Measurements from ENCODE around the gene SLC30A10. TPM values are rescaled to one million over a fixed set of nuclear protein-coding genes. Genes with fewer than 3 reads are reported as not detected.
"Not testable (repeated sequence)": the region's sequence is repeated elsewhere in the genome, so short reads cannot be mapped to it uniquely, and the experiment has no call there.

SLC30A10 gene
- total RNA-seq, 1 donor from 2014 or later: not detected

DNA sequence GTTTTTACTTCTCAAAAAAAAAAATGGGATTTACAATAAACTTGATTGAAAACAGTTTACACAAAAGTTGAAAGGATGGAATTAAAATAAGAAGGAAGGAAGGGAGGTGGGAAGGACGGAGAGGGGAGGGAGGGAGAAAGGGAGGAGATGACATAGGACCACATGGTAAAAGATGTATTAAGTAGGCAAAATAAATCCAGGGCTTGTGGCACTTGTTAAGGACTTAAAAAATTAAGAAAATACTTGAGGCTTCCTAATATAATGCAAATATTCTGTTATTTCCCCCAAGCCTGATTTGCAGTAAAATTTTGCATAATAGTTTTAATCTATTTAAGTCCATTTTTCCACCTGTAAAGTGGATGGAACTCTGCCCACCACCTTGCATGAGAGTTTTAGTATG, 27.5 kb downstream of the SLC30A10 start:
- DNase-seq (ENCODE audit: low spot score): no peak
- intact Hi-C loops (cut with DNase I): no loop called here

DNA sequence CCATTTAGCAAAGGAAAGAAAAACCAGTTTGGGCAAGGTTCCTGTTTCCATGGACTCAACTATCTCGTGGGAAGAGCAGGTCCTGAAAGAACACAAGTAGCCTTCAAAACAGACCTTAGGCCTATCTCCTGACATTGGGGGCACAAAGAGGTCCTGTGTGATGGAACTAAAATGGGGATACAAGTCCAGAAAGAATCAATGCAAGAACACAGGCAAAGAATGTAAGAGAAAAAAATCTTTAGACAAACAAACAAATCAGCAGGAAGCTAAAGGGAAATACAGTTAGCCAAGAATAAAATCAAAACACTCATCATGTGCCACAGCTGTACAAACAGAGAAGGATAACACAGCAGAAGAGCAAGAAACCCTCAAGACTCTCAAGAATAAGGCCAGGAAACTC, 28.2 kb downstream of the SLC30A10 start:
- intact Hi-C loops (cut with DNase I): no loop called here
- DNase-seq (ENCODE audit: low spot score): no peak

DNA sequence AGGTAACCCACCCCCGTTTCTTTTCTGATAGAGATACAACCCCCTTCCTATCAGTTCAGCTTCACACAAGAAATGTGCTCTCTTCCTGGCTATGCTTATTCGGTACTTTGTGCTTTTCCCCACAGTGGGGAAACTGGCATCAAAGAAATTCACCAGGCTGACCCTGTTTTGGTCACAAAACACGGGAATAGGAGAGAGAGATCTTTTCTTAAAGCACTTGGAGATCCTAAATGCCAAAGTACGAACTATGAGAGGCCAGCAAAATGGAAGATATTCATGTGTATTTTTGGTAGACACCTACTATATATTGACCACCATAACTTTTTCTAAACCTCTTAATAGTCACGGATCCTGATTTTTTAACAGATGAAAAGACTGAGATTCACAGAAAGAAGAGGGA, 30.0 kb downstream of the SLC30A10 start:
- intact Hi-C loops (cut with DNase I): no loop called here
- DNase-seq (ENCODE audit: low spot score): no peak

DNA sequence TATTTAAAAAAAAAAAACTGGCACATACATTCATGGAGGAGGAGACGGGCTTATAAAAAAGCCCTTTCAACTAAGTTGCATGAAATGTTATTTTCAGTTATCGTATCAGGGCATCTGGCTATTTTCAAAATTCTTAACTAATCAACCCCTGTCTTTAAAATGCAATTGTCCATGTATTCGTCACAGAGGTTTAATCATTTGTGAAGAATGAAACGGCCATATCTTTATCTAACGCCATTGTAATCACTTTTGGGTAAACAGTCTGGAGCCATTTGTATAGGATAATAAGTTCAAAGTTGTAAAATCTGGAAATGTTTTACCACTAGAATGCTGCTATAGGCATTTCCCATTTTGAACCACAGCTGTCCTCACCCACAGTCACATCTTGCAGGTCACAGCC, 30.4 kb downstream of the SLC30A10 start:
- intact Hi-C loops (cut with DNase I): no loop called here
- DNase-seq (ENCODE audit: low spot score): no peak

DNA sequence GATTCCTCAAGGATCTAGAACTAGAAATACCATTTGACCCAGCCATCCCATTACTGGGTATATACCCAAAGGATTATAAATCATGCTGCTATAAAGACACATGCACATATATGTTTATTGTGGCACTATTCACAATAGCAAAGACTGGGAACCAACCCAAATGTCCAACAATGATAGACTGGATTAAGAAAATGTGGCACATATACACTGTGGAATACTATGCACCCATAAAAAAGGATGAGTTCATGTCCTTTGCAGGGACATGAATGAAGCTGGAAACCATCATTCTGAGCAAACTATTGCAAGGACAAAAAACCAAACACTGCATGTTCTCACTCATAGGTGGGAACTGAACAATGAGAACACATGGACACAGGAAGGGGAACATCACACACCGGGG, 36.1 kb downstream of the SLC30A10 start:
- intact Hi-C loops (cut with DNase I); DNase-seq (ENCODE audit: low spot score): not testable (repeated sequence)

DNA sequence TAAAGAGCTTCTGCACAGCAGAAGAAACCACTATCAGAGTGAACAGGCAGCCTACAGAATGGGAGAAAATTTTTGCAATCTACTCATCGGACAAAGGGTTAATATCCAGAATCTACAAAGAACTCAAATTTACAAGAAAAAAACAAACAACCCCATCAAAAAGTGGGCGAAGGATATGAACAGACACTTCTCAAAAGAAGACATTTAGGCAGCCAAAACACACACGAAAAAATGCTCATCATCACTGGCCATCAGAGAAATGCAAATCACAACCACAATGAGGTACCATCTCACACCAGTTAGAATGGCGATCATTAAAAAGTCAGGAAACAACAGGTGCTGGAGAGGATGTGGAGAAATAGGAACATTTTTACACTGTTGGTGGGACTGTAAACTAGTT, 36.5 kb downstream of the SLC30A10 start:
- DNase-seq (ENCODE audit: low spot score); intact Hi-C loops (cut with DNase I): not testable (repeated sequence)

DNA sequence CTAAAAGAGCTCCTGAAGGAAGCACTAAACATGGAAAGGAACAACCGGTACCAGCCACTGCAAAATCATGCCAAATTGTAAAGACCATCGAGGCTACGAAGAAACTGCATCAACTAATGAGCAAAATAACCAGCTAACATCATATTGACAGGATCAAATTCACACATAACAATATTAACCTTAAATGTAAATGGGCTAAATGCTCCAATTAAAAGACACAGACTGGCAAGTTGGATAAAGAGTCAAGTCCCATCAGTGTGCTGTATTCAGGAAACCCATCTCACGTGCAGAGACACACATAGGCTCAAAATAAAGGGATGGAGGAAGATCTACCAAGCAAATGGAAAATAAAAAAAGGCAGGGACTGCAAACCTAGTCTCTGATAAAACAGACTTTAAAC, 39.7 kb downstream of the SLC30A10 start:
- intact Hi-C loops (cut with DNase I); DNase-seq (ENCODE audit: low spot score): not testable (repeated sequence)

DNA sequence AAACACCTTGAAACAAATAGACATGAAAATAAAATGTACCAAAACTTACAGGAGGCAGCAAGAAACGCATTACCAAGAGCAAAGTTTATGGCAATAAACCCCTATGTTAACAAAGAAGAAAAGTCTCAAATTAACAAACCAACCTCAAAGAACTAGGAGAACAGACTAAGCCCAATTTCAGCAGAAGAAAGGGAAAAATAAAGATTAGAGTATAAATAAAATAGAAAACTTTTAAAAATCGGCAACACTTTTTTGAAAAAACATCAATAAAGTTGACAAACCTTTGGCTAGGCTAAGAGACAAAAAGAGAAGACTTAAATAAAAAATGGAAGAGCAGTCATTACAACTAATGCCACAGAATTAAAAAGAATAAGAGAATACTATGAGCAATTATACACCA, 42.7 kb downstream of the SLC30A10 start:
- intact Hi-C loops (cut with DNase I): no loop called here
- DNase-seq (ENCODE audit: low spot score): no peak

DNA sequence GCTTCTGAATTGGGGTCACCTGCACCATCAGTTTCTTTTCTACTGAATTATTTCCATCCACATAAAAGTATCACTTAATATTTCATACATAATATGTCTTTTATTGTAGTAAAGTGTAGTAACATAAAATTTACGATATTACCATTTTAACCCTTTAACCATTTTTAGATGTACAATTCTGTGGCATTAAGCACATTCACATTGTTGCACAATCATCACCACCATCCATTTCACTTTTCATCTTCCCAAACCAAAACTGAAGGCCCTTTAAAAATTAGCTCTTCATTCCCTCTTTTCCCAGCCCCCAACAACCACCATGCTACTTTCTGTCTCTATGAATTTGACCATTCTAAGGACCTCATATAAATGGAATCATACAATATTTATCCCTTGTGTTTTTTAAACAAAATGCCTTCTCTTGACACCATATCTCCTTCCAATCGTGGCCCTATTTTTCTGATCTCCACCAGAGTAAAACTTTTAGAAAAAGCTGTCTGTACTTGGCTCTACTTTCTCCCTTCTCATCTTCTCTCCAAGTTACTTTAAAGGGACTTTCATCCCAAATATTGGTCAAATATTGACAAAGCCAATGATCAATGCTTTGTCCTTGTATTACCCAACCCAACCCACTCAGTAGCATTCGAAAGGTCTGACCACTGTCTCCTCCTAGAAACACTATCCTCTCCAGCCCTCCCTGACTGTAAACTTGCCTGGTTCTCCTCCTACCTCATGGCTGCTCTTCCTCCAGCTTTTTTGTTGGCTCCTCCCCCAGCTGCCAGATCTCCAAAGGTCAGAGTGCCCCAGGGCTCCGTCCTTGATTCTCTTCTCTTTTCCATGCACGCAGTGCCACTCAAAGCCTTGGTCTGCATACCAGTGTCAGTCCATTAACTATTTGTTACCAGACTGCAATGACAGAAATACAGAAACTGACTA, 44.7 kb downstream of the SLC30A10 start:
- DNase-seq (ENCODE audit: low spot score): no peak
- intact Hi-C loops (cut with DNase I): no loop called here

DNA sequence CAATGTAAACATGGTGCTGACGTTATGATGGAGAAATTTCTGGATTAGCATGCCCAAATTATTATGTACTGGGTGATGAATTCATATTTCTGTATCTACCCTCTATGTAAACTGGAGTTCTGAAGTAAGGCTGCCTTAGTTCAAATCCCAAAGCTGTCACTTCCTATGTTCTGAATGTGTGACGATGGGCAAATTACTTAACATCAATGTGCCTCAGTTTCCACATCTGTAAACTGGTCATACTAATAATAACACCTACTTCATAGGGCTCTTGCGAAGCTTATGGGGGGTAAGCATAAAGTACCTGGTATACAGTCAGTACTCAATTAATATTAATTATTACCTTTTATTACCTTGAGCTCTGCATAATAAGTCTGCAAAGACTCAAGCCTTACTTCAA, 45.6 kb downstream of the SLC30A10 start:
- DNase-seq (ENCODE audit: low spot score): no peak
- intact Hi-C loops (cut with DNase I): no loop called here

DNA sequence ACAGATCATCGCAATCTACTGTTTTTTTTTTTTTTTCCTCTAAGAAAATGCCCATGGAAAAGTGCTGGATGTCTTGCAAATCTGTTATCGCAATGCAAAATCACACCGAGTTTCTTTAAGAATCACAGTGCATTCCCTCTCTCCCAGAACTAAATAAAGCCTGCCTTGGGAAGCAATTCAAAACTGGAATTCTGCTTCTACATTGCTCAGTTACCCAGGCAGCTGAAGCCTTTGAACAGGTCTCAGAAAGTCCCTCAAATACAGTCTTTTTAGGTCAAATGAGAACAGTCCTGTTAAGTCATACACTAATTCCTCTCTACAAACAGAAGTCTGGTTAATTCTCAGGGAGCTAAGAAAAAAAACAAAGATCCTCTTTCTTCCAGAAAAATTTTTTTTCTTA, 46.3 kb downstream of the SLC30A10 start:
- intact Hi-C loops (cut with DNase I): no loop called here
- no peak for DNase-seq (ENCODE audit: low spot score)

DNA sequence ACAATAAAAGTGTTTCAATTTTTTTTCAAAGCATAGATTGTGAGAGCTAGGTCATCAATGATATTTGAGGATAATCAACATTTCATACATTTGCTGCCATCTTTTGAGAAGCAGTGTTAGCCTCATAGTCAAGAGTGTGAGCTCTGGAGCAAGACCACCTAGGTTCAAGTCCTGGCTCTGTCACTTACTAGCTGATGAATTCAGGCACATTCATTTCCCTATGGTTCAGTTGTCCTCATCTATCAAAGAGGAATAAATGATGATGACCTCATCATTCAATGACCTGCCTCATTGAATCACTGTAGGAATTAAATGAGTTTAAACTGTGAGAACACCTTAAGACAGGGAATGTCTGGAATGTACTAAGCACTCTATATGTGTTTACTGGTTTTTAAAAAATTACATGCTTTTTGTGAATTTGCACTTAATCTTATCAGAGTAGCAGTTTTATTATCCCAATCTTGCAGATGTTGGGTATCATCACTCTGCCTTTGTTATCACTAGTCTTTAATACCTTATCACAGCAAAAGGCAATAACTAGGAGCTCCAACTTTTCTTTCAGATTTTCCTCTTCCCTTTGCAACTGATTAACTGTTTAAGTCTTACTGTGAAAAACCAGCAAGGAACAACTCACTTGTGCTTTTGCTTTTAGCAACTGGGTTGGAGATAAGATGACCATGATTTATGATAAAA, 47.4 kb downstream of the SLC30A10 start:
- DNase-seq (ENCODE audit: low spot score): no peak
- intact Hi-C loops (cut with DNase I): no loop called here

DNA sequence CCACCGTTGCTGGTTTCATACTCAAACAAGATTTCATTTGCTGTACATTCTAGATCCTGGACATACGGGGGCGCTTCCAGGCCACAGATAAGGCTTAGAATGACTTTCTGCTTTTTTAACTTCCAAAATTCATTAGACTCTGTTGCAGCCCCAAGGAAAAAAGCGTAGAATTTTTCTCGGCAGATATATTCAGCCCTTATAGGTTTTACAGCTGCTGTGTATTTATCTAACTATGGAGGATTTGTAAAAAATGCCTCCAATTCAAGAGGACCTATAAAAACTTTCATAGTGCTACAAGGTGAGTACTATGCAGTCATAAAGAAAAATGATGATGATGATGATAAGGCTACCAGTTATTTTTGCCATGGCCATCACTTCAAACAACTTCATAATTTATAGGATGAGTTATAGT, 51.6 kb downstream of the SLC30A10 start:
- intact Hi-C loops (cut with DNase I): no loop called here
- no peak for DNase-seq (ENCODE audit: low spot score)

DNA sequence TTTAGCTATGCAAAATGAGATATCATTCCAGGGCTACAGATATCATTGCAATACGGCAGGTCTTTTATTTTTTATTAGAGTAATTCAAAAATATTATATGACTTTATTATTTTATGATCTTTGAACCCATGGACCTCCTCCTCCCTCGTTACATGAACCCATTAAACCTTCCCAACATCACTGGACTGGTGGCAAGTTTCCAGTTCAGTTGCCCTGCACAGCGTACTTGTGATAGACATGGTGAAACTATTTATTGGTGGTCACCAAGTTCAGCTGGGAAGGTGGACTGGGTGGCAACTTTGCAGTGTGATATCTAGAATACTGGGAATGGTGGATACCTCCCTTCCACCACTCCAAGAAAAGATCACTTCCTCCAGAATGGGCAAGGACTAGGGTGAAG, 52.5 kb downstream of the SLC30A10 start:
- no peak for DNase-seq (ENCODE audit: low spot score)
- intact Hi-C loops (cut with DNase I): no loop called here

DNA sequence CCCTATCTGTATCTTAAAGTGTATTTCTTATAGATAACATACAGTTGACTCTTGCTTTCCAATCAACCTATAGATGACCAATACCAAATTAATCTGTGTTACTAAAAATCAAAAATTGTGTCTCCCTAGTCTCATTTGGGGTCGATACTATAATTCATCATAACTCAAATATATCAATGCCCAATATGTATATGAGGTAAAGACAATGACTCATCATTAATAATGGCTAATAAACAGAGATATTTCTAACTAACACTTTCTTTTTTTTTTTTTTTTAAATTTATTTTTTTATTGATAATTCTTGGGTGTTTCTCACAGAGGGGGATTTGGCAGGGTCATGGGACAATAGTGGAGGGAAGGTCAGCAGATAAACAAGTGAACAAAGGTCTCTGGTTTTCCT, 55.8 kb downstream of the SLC30A10 start:
- DNase-seq (ENCODE audit: low spot score); intact Hi-C loops (cut with DNase I): not testable (repeated sequence)

DNA sequence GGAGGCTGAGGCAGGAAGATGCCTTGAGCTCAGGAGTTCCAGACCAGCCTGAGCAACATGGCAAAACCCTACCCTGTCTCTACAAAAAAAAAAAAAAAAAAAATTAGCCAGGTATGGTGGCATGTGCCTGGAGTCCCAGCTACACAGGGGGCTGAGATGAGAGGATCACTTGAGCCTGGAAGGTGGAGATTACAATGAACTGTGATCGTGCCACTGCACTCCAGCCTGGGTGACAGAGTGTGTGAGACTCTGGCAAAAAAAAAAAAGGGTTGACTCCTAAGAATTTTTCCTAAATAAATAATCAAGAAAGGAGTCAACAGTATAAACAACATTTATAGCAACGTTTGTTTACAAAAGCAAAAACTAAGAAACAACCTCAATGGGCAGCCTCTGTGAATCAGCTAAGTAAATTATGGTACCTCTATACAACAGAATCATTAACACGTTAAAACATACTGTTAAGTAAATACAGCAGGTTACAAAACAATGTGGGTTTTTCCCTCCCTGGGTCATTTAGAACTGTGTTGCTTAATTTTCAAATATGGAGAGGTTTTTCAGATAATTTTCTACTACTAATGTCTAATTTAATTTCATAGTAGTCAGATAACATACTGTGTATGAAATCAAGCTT, 56.8 kb downstream of the SLC30A10 start:
- intact Hi-C loops (cut with DNase I): no loop called here
- no peak for DNase-seq (ENCODE audit: low spot score)

DNA sequence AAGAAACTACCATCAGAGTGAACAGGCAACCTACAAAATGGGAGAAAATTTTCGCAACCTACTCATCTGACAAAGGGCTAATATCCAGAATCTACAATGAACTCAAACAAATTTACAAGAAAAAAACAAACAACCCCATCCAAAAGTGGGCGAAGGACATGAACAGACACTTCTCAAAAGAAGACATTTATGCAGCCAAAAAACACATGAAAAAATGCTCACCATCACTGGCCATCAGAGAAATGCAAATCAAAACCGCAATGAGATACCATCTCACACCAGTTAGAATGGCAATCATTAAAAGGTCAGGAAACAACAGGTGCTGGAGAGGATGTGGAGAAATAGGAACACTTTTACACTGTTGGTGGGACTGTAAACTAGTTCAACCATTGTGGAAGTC, 59.7 kb downstream of the SLC30A10 start:
- DNase-seq (ENCODE audit: low spot score); intact Hi-C loops (cut with DNase I): not testable (repeated sequence)
